ENCODE results near the gene OGFOD3.
"Not testable (repeated sequence)": the region's sequence is repeated elsewhere in the genome, so short reads cannot be mapped to it uniquely, and the experiment has no call there.

OGFOD3 gene

GRCh38 chr17:82376042-82376730 is 42.2 kb downstream of the OGFOD3 start:
- H3K27ac ChIP-seq = no peak overlapping the region
- H3K4me3 ChIP-seq = no peak overlapping the region
- peaks cover 0 to 35% (median 10%) of the 10 kb centered on the region in 11 experiments; a peak in 8 of 22 replicates for H4K20me1 ChIP-seq
- H3K4me1 ChIP-seq = peaks cover 26 to 42% (median 32%) of the 10 kb centered on the region in 10 experiments
- H3K9ac ChIP-seq = no peak overlapping the region
- H3K27me3 ChIP-seq = peaks cover 45 to 89% (median 65%) of the 10 kb centered on the region in 11 experiments
- no peaks in the 10 kb centered on the region for H3K36me3 ChIP-seq
- no peak for TF ChIP-seq Cebpa-rat (IDR thresholded peaks at IDR 0.05)
- no peaks in the 10 kb centered on the region; a peak in 1 of 22 replicates for H3K9me3 ChIP-seq (replicated peaks in 1 of 11)
- no peak overlapping the region for H3K4me2 ChIP-seq

- no peak for TF ChIP-seq Cebpa-rat (IDR thresholded peaks at IDR 0.05)
- peaks cover 0 to 41% (median 11%) of the 10 kb centered on the region in 11 experiments; a peak in 8 of 22 replicates for H4K20me1 ChIP-seq
- no peaks in the 10 kb centered on the region for H3K36me3 ChIP-seq
- H3K9ac ChIP-seq = no peak overlapping the region
- no peak overlapping the region for H3K27ac ChIP-seq
- H3K4me1 ChIP-seq = peaks cover 33 to 49% (median 39%) of the 10 kb centered on the region in 10 experiments
- H3K4me2 ChIP-seq = no peak overlapping the region
- no peak overlapping the region for H3K4me3 ChIP-seq
- peaks cover 45 to 89% (median 70%) of the 10 kb centered on the region in 11 experiments for H3K27me3 ChIP-seq
- H3K9me3 ChIP-seq (replicated peaks in 1 of 11) = no peaks in the 10 kb centered on the region; a peak in 1 of 22 replicates
Observed at GRCh38 chr17:82375359-82376041, 42.9 kb downstream of the OGFOD3 start.

DNA sequence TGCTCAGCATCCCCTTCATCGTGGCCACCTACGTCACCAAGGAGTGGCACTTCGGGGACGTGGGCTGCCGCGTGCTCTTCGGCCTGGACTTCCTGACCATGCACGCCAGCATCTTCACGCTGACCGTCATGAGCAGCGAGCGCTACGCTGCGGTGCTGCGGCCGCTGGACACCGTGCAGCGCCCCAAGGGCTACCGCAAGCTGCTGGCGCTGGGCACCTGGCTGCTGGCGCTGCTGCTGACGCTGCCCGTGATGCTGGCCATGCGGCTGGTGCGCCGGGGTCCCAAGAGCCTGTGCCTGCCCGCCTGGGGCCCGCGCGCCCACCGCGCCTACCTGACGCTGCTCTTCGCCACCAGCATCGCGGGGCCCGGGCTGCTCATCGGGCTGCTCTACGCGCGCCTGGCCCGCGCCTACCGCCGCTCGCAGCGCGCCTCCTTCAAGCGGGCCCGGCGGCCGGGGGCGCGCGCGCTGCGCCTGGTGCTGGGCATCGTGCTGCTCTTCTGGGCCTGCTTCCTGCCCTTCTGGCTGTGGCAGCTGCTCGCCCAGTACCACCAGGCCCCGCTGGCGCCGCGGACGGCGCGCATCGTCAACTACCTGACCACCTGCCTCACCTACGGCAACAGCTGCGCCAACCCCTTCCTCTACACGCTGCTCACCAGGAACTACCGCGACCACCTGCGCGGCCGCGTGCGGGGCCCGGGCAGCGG is 43.6 kb downstream of the OGFOD3 start:
- H3K36me3 ChIP-seq = no peaks in the 10 kb centered on the region
- peak overlapping the region in 4 of 11 experiments; percentile 24 to 53 (median 40); a peak in 5 of 22 replicates for H3K4me2 ChIP-seq
- no peak overlapping the region for H3K9ac ChIP-seq
- H3K9me3 ChIP-seq (replicated peaks in 1 of 11) = no peaks in the 10 kb centered on the region; a peak in 1 of 22 replicates
- H3K4me3 ChIP-seq = no peak overlapping the region
- H4K20me1 ChIP-seq = peaks cover 0 to 40% (median 11%) of the 10 kb centered on the region in 11 experiments; a peak in 8 of 22 replicates
- H3K27me3 ChIP-seq = peaks cover 47 to 89% (median 71%) of the 10 kb centered on the region in 11 experiments
- no peak for TF ChIP-seq Cebpa-rat (IDR thresholded peaks at IDR 0.05)
- no peak overlapping the region for H3K27ac ChIP-seq
- H3K4me1 ChIP-seq = peaks cover 41 to 56% (median 45%) of the 10 kb centered on the region in 10 experiments

DNA sequence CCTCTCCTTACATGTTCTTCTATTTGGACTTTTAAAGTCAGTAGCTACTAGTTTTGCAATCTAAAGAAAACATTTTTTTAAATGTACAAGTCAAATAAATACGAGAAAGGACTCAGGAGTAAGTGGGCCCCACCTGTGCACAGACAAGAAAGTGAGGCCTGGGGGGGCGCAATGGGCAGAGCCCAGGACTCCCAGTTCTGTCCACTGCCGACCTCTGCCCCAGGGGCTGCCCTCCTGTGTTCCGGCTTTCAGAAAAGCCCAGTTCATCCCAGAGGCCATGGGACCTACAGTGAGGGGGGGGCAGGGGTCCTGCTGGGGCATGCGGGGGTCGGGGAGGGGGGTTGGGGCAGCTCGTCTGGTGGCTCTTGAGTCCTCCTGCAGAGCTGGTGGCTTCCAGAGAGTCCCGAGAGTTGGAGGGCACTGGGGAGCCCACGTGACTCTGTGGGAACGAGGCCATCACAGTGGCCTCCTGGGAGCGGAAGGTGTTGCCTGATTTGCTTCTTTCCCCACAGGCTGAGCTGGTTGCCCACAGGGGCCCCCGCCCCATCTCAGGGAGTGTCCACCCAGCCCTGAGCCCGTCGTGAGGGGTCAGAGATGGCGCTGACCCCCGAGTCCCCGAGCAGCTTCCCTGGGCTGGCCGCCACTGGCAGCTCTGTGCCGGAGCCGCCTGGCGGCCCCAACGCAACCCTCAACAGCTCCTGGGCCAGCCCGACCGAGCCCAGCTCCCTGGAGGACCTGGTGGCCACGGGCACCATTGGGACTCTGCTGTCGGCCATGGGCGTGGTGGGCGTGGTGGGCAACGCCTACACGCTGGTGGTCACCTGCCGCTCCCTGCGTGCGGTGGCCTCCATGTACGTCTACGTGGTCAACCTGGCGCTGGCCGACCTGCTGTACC is 44.4 kb downstream of the OGFOD3 start:
- no peak for TF ChIP-seq Cebpa-rat (IDR thresholded peaks at IDR 0.05)
- Histone ChIP-seq H3K4me2 (peak overlapping the region; percentile 74 to 97 (median 85); a peak in 18 of 22 replicates), H3K4me3 (no peak overlapping the region), H3K36me3 (no peaks in the 10 kb centered on the region), H3K9ac (no peak overlapping the region), H4K20me1 (peaks cover 0 to 40% (median 11%) of the 10 kb centered on the region in 11 experiments; a peak in 8 of 22 replicates), H3K9me3 (replicated peaks in 1 of 11) (no peaks in the 10 kb centered on the region; a peak in 1 of 22 replicates), H3K27me3 (peaks cover 55 to 90% (median 73%) of the 10 kb centered on the region in 11 experiments), H3K4me1 (peaks cover 42 to 58% (median 47%) of the 10 kb centered on the region in 10 experiments), H3K27ac (no peak overlapping the region)

- H3K36me3 ChIP-seq; H3K9ac ChIP-seq; H3K9me3 ChIP-seq (replicated peaks in 1 of 11): not testable (repeated sequence)
- H3K4me3 ChIP-seq = peak overlapping the region in 1 of 10 experiments; percentile 3; a peak in 1 of 20 replicates
- H3K27ac ChIP-seq = 0 out of 22 replicates have a peak overlapping the region, but pooled peaks of 1 of the 11 experiments have one; percentile 10
- peaks cover 42 to 56% (median 47%) of the 10 kb centered on the region in 10 experiments for H3K4me1 ChIP-seq
- peaks cover 46 to 83% (median 65%) of the 10 kb centered on the region in 11 experiments for H3K27me3 ChIP-seq
- peaks cover 0 to 32% (median 11%) of the 10 kb centered on the region in 11 experiments; a peak in 8 of 22 replicates for H4K20me1 ChIP-seq
- peak overlapping the region; percentile 74 to 97 (median 85) for H3K4me2 ChIP-seq
Observed at GRCh38 chr17:82373072-82373452, 45.3 kb downstream of the OGFOD3 start.

DNA sequence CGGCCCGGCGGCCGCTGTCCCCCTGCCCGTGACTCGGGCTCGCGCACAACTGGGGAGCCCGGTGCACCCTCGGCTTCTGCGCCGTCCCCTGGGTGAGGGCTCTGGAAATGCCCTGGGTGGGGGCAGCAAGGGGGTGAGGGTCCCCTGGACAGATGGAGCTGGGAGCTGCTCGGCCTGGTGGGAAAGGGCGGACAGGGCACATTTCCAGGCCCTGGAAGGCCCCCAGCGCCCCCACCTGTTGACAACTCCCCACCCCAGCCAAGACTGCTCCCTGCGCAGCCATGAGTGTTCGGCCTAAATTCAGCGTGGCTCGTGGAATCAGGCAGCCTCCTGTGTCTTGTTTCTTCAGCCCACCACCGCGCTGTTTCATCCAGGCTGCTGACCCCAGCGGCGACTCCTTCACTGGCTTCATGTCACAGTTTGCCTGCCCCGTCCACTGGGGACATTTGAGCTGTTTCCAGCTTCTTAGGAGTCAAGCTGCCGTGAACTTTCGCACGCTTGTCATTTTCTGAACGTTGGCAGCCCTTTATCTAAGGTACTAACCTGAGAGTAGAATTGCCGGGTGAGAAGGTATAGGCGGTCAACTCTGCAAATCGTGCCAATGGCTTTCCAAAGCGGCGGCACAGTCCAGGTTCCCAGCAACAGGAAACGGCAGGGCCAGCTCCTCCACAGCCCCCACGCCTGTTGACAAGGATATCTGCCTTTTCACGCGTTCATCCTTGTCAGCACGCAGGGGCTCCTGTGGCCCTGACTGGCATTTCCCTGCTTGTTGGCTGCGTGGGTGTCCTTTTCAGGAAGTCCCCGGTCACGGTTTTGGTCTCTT is 45.9 kb downstream of the OGFOD3 start:
- Histone ChIP-seq H4K20me1 (peaks cover 0 to 28% (median 11%) of the 10 kb centered on the region in 11 experiments; a peak in 8 of 22 replicates), H3K27ac (no peak overlapping the region), H3K4me2 (peak overlapping the region; percentile 74 to 97 (median 85)), H3K9ac (no peak overlapping the region), H3K36me3 (no peaks in the 10 kb centered on the region), H3K4me3 (peak overlapping the region in 1 of 10 experiments; percentile 19; a peak in 4 of 20 replicates), H3K27me3 (peaks cover 40 to 81% (median 59%) of the 10 kb centered on the region in 11 experiments), H3K9me3 (replicated peaks in 1 of 11) (no peaks in the 10 kb centered on the region; a peak in 1 of 22 replicates), H3K4me1 (peaks cover 42 to 54% (median 47%) of the 10 kb centered on the region in 10 experiments)
- no peak for TF ChIP-seq Cebpa-rat (IDR thresholded peaks at IDR 0.05)
